Testis (tissue), 3 donors: ENCODE data around the gene GADD45G. TPM values are rescaled to one million over a fixed set of nuclear protein-coding genes. Genes with fewer than 3 reads are reported as not detected.

ENCODE experiments used
- DNase-seq: peaks from one replicate; pipeline ENCODE4 v3.0.0-alpha.2; 2019
- H3K27ac ChIP-seq, 2 donors: fragments of 200-600 bp; sonication (generic); one replicate each; pipeline ENCODE4 v1.5.1; 2019
- H3K27me3 ChIP-seq: fragments of 200-600 bp; sonication (generic); one replicate; pipeline ENCODE4 v1.5.1; 2019
- H3K36me3 ChIP-seq: fragments of 200-600 bp; sonication (generic); one replicate; pipeline ENCODE4 v1.5.1; 2017; ENCODE audit warnings: low read depth; ENCODE audit errors: missing control alignments
- H3K4me1 ChIP-seq: fragments of 200-600 bp; sonication (generic); one replicate; pipeline ENCODE4 v1.5.1; 2019
- H3K4me3 ChIP-seq, 2 donors: fragments of 200-600 bp; sonication (generic); one replicate each; pipeline ENCODE4 v1.5.1; 2017 to 2019
- H3K9me3 ChIP-seq: fragments of 200-600 bp; sonication (generic); one replicate; pipeline ENCODE4 v1.5.1; 2017
- POLR2A ChIP-seq: fragments of 450-650 bp; IDR thresholded peaks from one replicate; pipeline ENCODE4 v1.6.1; 2017; ENCODE audit warnings: antibody characterized with exemption, mild to moderate bottlenecking, moderate library complexity
- WGBS, 2 donors: methylation state at CpG; one replicate each; pipeline ENCODE4 v1.1.5; 2018; 5-methylcytosine and 5-hydroxymethylcytosine counted together
- intact Hi-C: fragments of 100-400 bp; cut with DNase I; formaldehyde crosslinking; loops from one replicate; pipeline ENCODE4 v1.15.1; 2023; ENCODE audit warnings: low total_unique reads
- polyA plus RNA-seq: library from polyadenylated mRNA; stranded (reverse); fragments of 350-450 nt; fragmentation: Illumina TruSeq; extraction: RNeasy Lipid Tissue Mini Kit (QIAGEN cat#74804); gene quantifications from one replicate; pipeline ENCODE4 v1.2.3, GENCODE V29; 2014; ENCODE audit warnings: low read depth, low replicate concordance; ENCODE audit not compliant: insufficient read depth
- total RNA-seq, 2 donors: library from RNA; depleted of rRNA; stranded (reverse); fragments of >200 nt; gene quantifications; one replicate each; pipeline ENCODE4 v1.2.3, GENCODE V29; 2016
- TF ChIP-seq, protein P1 (sequence below), 3 experiments: fragments of 450-650 bp in 2 of 3; fragments of 200-600 bp in 1 of 3; sonication (generic) in 1 of 3; IDR thresholded peaks; one replicate each; pipeline ENCODE4 v1.5.1; 2016 to 2019; ENCODE audit warnings: antibody characterized with exemption in 3 of 3, mild to moderate bottlenecking in 2 of 3, moderate library complexity in 1 of 3

The GADD45G gene
- total and polyA plus RNA-seq, 3 donors from 2014 or later: 29.1 to 72.8 (median 66.1) TPM

DNA sequence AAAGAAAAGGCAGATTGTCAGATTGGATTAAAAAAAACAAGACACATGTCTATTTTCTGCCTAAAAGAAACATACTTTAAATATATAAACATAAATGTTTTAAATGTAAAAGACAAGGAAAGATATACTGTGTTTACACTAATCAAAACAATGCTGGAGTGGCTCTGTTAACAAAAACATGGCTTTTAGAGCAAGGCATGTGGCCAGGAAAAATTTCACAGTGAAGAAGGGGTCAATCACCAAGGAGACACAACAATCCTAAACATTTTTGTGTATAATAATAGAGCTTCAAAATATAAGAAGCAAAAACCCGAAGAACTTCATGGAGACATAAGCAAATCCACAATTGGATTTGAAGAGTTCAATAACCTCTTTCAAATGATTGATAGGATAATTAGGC lies 18.5 kb upstream of the GADD45G start:
- intact Hi-C loops: no loop called here
- Histone ChIP-seq H3K9me3 (no peaks in the 10 kb centered on the region), H3K27me3 (no peaks in the 10 kb centered on the region), H3K4me1 (no peaks in the 10 kb centered on the region), H3K4me3 (no peak overlapping the region), H3K27ac (no peak overlapping the region), H3K36me3 (no peaks in the 10 kb centered on the region)
- TF ChIP-seq, protein P1, sequence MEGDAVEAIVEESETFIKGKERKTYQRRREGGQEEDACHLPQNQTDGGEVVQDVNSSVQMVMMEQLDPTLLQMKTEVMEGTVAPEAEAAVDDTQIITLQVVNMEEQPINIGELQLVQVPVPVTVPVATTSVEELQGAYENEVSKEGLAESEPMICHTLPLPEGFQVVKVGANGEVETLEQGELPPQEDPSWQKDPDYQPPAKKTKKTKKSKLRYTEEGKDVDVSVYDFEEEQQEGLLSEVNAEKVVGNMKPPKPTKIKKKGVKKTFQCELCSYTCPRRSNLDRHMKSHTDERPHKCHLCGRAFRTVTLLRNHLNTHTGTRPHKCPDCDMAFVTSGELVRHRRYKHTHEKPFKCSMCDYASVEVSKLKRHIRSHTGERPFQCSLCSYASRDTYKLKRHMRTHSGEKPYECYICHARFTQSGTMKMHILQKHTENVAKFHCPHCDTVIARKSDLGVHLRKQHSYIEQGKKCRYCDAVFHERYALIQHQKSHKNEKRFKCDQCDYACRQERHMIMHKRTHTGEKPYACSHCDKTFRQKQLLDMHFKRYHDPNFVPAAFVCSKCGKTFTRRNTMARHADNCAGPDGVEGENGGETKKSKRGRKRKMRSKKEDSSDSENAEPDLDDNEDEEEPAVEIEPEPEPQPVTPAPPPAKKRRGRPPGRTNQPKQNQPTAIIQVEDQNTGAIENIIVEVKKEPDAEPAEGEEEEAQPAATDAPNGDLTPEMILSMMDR (IDR thresholded peaks at IDR 0.05): no peak
- TF ChIP-seq POLR2A: no peak
- 88 to 94% methylated on average over 1 of the region's 1 CpG for WGBS, 2 donors
- no peak for DNase-seq

DNA sequence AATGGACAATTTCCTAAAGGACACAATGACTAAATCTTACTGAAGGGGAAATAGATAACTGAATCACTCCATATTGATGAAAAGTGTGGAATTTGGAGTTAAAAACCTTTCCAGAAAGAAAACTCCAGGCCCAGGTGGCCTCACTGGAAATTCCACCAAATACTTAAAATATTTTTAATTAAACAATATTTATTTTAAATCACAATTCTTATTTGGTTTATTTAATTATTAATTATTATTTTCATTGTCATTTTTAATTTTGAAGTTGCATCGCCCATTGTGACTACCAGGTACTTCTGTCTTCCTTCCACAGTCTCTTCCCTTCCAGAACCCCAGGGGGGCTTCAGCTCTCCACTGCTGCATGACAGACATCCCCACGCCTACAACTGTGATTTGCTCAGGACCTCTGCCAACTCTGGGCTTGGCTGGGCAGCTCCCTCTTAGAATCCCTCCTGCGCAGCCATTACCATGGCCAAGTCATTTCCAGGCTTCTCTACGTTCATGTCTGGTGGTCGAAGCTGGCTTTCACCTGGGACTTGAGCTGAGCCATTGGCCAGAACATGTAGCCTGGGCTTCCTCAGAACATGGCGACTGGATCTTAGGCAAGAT lies 16.4 kb upstream of the GADD45G start:
- TF ChIP-seq, protein P1 (IDR thresholded peaks at IDR 0.05): no peak
- no peak for TF ChIP-seq POLR2A
- Histone ChIP-seq H3K9me3 (no peaks in the 10 kb centered on the region), H3K4me1 (no peaks in the 10 kb centered on the region), H3K4me3 (no peak overlapping the region), H3K27me3 (no peaks in the 10 kb centered on the region), H3K36me3 (no peaks in the 10 kb centered on the region), H3K27ac (no peak overlapping the region)
- intact Hi-C loops: no loop called here
- whole genome bisulfite sequencing, 2 donors: 93 to 95% methylated on average over 6 of the region's 6 CpGs
- DNase-seq: no peak

DNA sequence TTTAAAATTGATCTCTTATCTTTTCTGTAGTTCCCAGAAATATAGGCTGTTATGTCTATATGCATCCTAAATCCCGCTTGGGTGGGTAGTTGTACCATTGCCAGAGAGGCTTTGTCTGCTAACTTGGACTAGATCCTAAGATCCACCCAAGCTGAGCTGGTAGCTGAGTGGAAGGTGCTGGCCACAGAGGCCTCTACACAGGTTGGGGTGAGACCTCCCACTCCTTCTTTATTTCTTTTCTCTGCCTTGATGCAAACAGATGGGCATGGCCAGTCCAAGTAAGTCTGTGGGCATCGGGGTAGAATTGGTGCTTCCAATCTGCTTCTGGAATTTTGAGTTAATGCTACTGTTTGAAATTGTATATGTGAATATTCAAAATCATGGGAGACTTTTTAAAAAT lies 14.4 kb upstream of the GADD45G start:
- intact Hi-C loops: no loop called here
- no peaks in the 10 kb centered on the region for H3K27me3 ChIP-seq
- H3K4me1 ChIP-seq: no peaks in the 10 kb centered on the region
- TF ChIP-seq POLR2A: no peak
- TF ChIP-seq, protein P1 (IDR thresholded peaks at IDR 0.05): no peak
- no peak for DNase-seq
- no peaks in the 10 kb centered on the region for H3K36me3 ChIP-seq
- H3K4me3 ChIP-seq: no peak overlapping the region
- no peak overlapping the region for H3K27ac ChIP-seq
- no peaks in the 10 kb centered on the region for H3K9me3 ChIP-seq
- 82 to 94% methylated on average over 2 of the region's 2 CpGs for WGBS, 2 donors

DNA sequence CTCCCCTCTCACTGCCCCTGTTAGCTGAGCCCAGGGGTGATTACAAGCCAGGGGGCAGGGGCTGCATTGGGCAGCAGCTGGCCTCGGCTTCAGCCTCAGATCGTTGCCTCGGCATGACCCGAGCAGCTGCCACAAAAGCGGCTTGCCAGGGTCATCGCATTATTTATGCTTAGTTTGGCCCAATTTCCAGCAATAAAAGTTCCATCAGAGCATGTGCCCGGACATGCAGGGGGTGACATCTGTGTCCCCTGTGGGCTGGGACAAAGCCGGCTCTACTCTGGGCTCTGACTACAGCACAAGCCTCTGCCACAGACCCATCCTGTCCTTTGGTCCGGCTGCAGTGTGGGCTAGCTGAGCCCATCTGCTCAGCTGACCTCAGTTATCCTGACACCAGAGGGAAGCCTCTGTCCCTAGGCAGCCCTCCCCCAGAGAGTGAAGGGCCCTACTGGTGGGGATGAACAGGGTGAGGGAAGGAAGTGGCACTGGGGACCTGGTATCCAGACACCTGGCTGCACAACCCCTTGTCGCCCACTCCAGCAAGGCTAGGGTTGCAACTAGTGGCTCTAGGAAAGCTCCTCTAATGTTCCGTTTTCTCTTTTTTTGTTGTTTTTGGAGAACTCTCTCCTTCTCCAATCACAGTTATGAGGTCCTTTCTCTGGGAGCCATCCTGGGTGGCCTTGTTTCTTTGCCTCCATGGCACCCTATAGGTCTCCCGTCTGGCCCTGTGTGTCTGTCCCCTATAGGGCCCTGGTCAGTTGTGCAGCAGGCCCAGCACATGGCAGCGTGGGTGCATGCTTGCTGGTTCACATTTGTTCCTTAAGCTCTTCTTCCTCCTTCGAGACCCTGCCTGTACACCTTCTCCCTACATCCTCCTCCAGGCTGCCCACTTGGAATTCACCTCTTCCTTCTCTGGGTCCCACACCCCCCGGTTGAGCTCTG lies 13.3 kb upstream of the GADD45G start:
- Histone ChIP-seq H3K27me3 (no peaks in the 10 kb centered on the region), H3K9me3 (no peaks in the 10 kb centered on the region), H3K4me3 (no peak overlapping the region), H3K36me3 (no peaks in the 10 kb centered on the region), H3K27ac (no peak overlapping the region), H3K4me1 (no peaks in the 10 kb centered on the region)
- DNase-seq: no peak
- TF ChIP-seq, protein P1 (IDR thresholded peaks at IDR 0.05): no peak
- no peak for TF ChIP-seq POLR2A
- WGBS, 2 donors: 78 to 79% methylated on average over 11 to 15 of the region's 15 CpGs
- intact Hi-C loops: no loop called here
